Measurements from ENCODE around the gene TSPAN2. TPM values are rescaled to one million over a fixed set of nuclear protein-coding genes. Genes with fewer than 3 reads are reported as not detected.
A peak's percentile ranks its signal among the peaks of the same experiment; 100 is the strongest.

The TSPAN2 gene
- total RNA-seq = 2.9 TPM

DNA sequence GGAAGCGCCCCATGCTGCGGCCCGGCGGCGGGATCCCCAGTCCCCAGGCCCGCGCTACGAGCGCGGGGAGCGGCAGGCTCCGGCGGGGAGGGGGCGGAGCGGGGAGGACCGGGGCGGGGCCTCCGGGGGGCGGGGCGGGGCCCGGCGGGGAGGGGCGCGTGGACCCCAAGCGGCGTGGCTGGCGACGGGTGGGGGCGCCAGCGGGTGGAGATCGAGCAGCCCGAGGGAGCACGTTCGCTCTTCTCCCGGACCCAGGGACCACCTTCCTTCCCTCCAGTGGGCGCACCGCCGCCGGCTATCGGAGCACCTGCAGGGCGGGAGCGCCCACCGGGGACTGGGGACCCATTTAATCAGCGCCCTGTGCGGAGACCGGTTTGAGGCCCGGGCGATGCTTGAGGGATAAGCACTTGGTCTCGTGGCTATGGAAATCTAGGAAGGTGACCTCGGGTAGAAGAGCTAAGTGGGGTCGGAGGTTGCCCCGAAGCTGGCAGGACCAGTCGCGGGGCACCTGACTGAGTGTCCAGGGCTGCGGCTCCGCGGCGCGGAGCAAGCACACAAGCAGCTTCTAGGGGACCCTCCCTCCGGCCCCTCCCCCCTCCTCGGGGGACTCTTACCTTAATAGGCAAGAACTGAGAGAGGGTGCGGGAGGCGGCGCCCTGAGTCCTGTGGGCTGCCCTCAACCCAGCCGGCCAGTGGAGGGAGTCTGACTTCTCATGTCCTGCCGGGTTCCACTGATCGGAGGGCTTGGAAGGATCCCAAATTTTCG lies at the start of gene TSPAN2:
TSS of gene TSPAN2 (minus strand) at position 84 of the 766 bp plus-strand sequence. CDS start at position 13, 71 bp downstream.
- intact Hi-C loops (cut with DNase I) = no loop called here
- ATAC-seq (peak; percentile 67), DNase-seq (ENCODE audit: low spot score) (peak; percentile 68)

DNA sequence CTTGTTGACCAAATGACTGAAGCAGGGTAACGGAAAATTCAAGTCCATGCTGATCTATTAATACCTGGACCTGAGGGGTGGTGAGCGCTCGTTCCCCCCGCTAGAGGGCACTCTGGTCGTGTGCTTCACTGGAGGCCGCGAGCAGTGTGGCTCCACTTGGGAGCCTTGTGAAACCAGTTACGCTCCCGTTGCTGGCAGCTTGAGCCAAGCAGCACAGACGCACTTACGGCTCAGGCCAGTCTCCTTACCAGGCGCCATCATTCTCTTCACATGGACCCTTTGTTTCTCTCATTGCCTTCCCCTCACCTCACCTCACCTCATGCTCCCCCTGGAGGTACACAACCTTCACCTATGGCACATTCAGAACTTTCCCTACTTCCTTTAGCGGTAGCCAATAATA lies 49.7 kb upstream of the TSPAN2 start:
- ATAC-seq = peak; percentile 96
- peak; percentile 92 for DNase-seq (ENCODE audit: low spot score)
- intact Hi-C loops (cut with DNase I) = loop anchor here (2.0 to 10.0 kb wide), 2 partner anchors 330 to 456 kb away; no protein-coding TSS in a partner anchor

DNA sequence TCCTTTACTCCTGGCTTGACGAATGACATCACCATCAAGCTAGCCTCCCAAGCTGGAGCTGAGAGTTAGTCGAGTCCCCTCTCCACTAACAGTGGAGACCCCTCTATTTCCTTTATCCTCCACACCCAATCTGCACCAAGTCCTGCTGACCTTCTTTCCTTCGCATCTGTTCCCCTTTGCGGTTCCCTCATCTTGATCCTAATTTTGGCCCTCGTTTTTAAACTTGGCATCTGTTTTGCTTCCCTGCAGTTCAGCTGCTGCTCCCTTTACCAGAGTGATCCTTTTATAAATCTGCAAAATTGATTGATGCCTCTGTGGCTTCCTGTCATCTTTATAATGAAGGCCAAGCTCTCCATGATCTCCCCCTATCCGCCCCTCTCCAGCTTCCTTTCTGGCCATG lies 49.0 kb upstream of the TSPAN2 start:
- ATAC-seq = no peak
- no peak for DNase-seq (ENCODE audit: low spot score)
- intact Hi-C loops (cut with DNase I) = loop anchor here (2.0 to 10.0 kb wide), 2 partner anchors 331 to 457 kb away; no protein-coding TSS in a partner anchor

DNA sequence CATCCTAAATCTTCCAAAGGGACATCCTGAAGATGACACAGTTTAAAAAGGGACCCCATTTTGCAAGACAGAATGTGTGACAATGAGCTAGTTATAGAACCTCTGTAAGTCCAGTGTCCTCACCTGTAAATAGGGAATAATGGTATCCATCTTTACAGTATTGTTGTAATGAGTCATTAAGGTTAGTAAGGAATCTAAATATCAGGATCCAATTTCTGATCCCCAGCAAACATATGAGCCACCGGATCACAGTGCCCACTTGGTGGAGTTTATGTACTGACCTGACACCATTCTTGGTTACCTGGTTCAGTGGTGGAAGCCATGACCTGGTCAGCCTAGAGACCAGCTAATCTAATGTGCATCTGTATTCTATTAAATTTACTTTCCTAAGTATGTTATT lies 47.9 kb upstream of the TSPAN2 start:
- ATAC-seq (no peak), DNase-seq (ENCODE audit: low spot score) (no peak)
- intact Hi-C loops (cut with DNase I) = loop anchor here (10.0 kb wide), 1 partner anchor 458 kb away; no protein-coding TSS in a partner anchor

DNA sequence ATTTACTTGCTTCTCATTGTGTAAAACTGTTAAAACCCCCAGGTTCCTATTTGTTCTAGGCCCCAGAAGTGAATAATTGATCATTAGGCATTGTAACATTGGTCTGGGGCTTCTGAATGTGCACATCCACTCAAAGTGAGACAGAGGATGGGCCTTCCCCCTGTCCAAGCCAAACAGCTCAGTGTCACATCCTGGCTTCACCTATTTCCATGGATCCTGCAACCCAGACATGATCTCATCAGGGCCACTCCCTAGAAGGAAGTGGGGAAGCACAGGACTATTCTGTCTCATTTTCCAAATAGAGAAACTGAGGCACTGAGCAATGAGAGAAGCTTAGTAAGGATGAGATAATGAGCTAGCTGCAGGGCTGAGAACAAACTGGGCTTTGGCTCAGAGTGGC lies 47.4 kb upstream of the TSPAN2 start:
- intact Hi-C loops (cut with DNase I) = loop anchor here (10.0 kb wide), 1 partner anchor 458 kb away; no protein-coding TSS in a partner anchor
- ATAC-seq (no peak), DNase-seq (ENCODE audit: low spot score) (no peak)

- intact Hi-C loops (cut with DNase I) = loop anchor here (10.0 kb wide), 1 partner anchor 459 kb away; no protein-coding TSS in a partner anchor
- DNase-seq (ENCODE audit: low spot score) (no peak), ATAC-seq (no peak)
Observed at GRCh38 chr1:115136106-115136505, 46.8 kb upstream of the TSPAN2 start.

- no peak for DNase-seq (ENCODE audit: low spot score)
- intact Hi-C loops (cut with DNase I) = loop anchor here (10.0 kb wide), 1 partner anchor 459 kb away; no protein-coding TSS in a partner anchor
- no peak for ATAC-seq
Observed at GRCh38 chr1:115135681-115136080, 46.4 kb upstream of the TSPAN2 start.

DNA sequence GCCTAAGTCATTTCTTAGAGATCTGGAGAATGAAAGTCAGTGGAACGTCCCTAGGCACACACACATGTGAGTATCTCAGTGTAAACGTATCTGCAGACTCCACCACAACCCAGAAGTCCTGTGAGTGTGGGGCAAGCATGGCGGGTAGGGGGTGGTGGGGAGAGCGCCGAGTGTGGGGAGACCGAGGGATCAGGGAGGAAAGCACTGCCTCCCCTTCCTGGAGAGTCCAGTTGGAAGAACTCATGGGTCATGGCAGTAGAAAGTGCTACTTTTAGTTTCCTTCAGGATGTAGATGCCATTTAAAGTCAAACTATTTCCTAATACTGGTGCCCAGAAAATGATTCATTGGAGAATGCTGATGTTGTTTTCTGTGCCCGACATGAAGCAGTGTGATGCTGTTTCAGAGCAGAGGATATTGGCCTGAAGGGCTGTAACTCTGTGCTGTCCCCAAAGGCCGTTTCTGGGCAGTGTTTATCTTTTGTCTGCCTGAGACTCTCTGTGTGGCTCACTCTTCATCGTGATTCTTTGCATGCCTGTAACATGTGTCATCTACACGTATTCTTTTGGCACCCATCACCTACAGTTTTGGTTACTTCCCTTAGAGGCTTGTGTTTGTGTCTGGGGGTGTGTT lies 45.7 kb upstream of the TSPAN2 start:
- intact Hi-C loops (cut with DNase I) = loop anchor here (10.0 kb wide), 1 partner anchor 460 kb away; no protein-coding TSS in a partner anchor
- peak; percentile 6 for ATAC-seq
- DNase-seq (ENCODE audit: low spot score) = no peak

DNA sequence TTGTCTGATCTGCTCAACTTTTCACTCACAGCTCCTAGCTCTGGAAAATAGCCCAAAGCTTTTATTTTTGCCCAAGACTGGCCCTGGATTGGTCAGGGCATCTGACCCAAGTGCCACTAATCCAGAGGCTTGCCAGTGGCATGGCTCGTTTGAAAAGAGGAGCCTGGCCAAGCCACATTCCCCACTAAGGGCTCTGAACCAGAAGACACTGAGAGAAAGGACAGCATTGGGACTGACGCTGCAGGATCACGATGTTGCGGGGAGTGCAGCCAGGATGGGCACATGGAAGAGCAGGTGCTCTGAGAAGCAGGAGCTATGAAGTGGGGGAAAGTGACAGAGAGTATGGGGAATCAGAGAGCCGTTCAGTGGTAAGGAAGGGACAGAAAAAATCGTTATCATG lies 44.9 kb upstream of the TSPAN2 start:
- no peak for DNase-seq (ENCODE audit: low spot score)
- ATAC-seq = no peak
- intact Hi-C loops (cut with DNase I) = loop anchor here (10.0 kb wide), 1 partner anchor 461 kb away; no protein-coding TSS in a partner anchor

DNA sequence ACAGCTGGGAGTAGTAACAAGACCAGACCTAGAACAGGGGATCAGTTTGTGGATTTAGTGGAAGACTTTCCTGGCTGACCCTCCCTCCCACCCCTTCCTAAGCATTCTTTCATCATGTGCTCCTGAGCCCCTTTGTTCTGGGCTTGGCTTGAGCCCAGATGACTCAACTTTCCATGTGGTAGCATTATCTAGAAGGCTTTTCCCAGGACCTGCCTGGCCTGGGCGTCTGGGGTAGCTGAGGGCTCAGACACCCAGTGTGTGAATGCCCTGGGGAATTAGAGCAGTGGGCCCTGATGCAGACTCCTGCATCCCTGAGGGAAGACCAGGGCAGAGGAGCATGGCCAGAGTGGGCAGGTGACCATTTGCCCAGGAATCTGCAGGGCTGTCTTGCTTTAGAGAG lies 44.1 kb upstream of the TSPAN2 start:
- intact Hi-C loops (cut with DNase I) = loop anchor here (10.0 kb wide), 1 partner anchor 461 kb away; no protein-coding TSS in a partner anchor
- no peak for ATAC-seq
- no peak for DNase-seq (ENCODE audit: low spot score)

DNA sequence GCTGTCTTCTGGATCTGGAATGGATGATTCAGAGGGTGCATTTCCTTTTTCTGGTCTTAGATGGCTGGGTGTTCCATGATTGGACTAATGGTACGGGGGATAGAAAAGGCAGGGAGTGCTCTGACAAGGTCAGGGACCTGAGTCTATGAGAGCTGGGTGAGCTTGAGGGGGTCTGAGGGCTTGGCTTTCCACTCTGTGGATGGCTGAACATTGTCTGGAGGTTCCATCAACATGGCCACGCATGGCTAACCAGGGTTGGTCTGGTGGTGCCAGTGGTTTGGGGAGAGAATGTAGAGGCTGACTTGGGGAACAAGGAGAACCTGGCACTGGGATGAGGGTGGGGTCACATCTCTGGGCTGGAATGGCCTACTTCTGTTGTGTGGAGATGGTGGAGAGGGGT lies 41.5 kb upstream of the TSPAN2 start:
- intact Hi-C loops (cut with DNase I) = loop anchor here (10.0 kb wide), 1 partner anchor 464 kb away; no protein-coding TSS in a partner anchor
- no peak for ATAC-seq
- no peak for DNase-seq (ENCODE audit: low spot score)

GRCh38 chr1:115129071-115129640 lies 39.9 kb upstream of the TSPAN2 start:
- DNase-seq (ENCODE audit: low spot score) = no peak
- intact Hi-C loops (cut with DNase I) = no loop called here
- no peak for ATAC-seq

- intact Hi-C loops (cut with DNase I) = no loop called here
- no peak for ATAC-seq
Observed at GRCh38 chr1:115127539-115127938, 38.2 kb upstream of the TSPAN2 start.

DNA sequence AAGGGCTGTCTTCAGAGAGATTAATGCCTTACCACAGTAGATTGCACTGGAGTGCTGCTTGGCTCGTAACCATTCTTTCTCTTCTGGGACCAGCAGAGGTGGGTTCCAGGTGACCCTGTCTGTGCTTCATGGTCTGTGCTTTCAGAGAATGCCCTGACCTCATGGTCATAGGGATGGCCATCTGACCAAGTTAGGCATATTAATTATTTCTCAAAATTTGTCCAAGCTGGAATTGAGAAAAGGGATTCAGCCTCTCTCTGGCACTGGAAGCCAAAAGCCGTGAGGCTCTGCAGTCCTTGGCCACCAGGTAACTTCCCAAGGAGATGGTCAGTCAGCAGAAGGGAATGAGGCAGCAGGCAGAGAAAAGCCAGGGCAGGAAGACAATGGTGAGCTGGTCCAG lies 37.2 kb upstream of the TSPAN2 start:
- intact Hi-C loops (cut with DNase I) = no loop called here
- no peak for ATAC-seq
- no peak for DNase-seq (ENCODE audit: low spot score)

More at GRCh38 chr1:115127539-115127938, 38.2 kb upstream of the TSPAN2 start:
- no peak for DNase-seq (ENCODE audit: low spot score)

DNA sequence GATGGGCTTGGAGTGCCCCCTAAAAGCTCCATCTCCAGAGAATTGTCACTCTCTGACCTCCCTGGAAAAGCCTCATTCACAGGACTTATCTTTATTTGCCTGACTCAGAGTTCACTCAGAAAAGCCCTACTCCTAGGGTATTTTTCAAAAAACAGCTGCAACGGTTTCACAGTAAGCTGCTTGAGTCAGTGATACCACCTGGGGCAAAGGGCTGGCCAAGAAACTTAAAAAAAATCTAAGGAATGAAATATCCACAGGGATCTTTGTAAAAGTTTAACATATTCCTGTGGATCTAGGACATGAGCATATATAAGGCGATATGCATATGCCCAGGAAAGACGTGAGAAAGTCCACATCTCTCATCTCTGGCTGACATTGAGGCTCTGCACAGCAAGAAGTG lies 33.8 kb upstream of the TSPAN2 start:
- DNase-seq (ENCODE audit: low spot score) (no peak), ATAC-seq (no peak)
- intact Hi-C loops (cut with DNase I) = no loop called here

DNA sequence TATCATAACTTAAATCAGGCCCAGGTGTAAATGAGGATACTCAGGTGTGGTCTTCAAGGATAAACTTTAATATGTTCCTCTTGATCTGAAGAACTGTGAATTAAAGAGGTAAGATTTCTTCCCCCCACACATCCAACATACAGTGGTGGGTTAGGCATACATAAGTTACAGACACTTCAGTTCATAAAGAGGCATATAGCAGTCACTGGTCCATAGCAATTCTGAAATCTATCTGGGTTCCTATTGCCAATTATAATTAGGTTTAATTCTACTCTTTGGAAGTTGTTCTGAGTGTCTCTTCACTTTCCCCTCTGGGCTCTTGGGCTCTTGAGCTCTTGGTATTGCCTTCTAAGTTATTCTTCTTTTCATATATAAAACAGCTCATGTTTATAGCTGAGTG lies 32.5 kb upstream of the TSPAN2 start:
- DNase-seq (ENCODE audit: low spot score) = no peak
- intact Hi-C loops (cut with DNase I) = no loop called here
- ATAC-seq = no peak

- no peak for DNase-seq (ENCODE audit: low spot score)
- ATAC-seq = no peak
Observed at GRCh38 chr1:115120296-115120695, 31.0 kb upstream of the TSPAN2 start.

GRCh38 chr1:115118611-115119010 lies 29.3 kb upstream of the TSPAN2 start:
- ATAC-seq (no peak), DNase-seq (ENCODE audit: low spot score) (no peak)
- intact Hi-C loops (cut with DNase I) = loop anchor here (10.0 kb wide), 1 partner anchor 144 kb away; no protein-coding TSS in a partner anchor

More at GRCh38 chr1:115120296-115120695, 31.0 kb upstream of the TSPAN2 start:
- intact Hi-C loops (cut with DNase I) = no loop called here

- DNase-seq (ENCODE audit: low spot score) (no peak), ATAC-seq (no peak)
- intact Hi-C loops (cut with DNase I) = loop anchor here (10.0 kb wide), 1 partner anchor 143 kb away; no protein-coding TSS in a partner anchor
Observed at GRCh38 chr1:115118086-115118485, 28.8 kb upstream of the TSPAN2 start.

All from sciatic nerve (tissue), 2 donors.